ENCODE data around the gene ASPN.

Gene ASPN

GRCh38 chr9:92480291-92480771, 2.0 kb downstream of the ASPN start:
- TF ChIP-seq CTCF (IDR thresholded peaks at IDR 0.05): no peak
- Mint-ChIP-seq H3K36me3 (ENCODE audit: low read depth) (no peaks in the 10 kb centered on the region), H3K4me1 (peaks cover 6% of the 10 kb centered on the region), H3K27me3 (ENCODE audit: low read depth, poor library complexity) (no peaks in the 10 kb centered on the region), H3K27ac (no peak overlapping the region), H3K4me3 (no peak overlapping the region), H3K9me3 (no peaks in the 10 kb centered on the region)
- DNase-seq: no peak

- no peaks in the 10 kb centered on the region for H3K27me3 Mint-ChIP-seq (ENCODE audit: low read depth, poor library complexity)
- no peak for TF ChIP-seq CTCF (IDR thresholded peaks at IDR 0.05)
Measured at GRCh38 chr9:92479346-92479745, 3.0 kb downstream of the ASPN start.

GRCh38 chr9:92478783-92479182, 3.5 kb downstream of the ASPN start:
- Mint-ChIP-seq H3K4me3 (no peak overlapping the region), H3K9me3 (no peaks in the 10 kb centered on the region), H3K27ac (no peak overlapping the region), H3K27me3 (ENCODE audit: low read depth, poor library complexity) (no peaks in the 10 kb centered on the region), H3K36me3 (ENCODE audit: low read depth) (no peaks in the 10 kb centered on the region), H3K4me1 (peaks cover 6% of the 10 kb centered on the region)
- no peak for TF ChIP-seq CTCF (IDR thresholded peaks at IDR 0.05)
- no peak for DNase-seq

More at GRCh38 chr9:92479346-92479745, 3.0 kb downstream of the ASPN start:
- H3K4me3 Mint-ChIP-seq: no peak overlapping the region
- H3K4me1 Mint-ChIP-seq: peaks cover 6% of the 10 kb centered on the region
- H3K36me3 Mint-ChIP-seq (ENCODE audit: low read depth): no peaks in the 10 kb centered on the region
- no peak overlapping the region for H3K27ac Mint-ChIP-seq
- no peaks in the 10 kb centered on the region for H3K9me3 Mint-ChIP-seq
- no peak for DNase-seq

- no peak overlapping the region for H3K27ac Mint-ChIP-seq
- H3K4me1 Mint-ChIP-seq: peaks cover 6% of the 10 kb centered on the region
- TF ChIP-seq CTCF (IDR thresholded peaks at IDR 0.05): no peak
- H3K9me3 Mint-ChIP-seq: no peaks in the 10 kb centered on the region
- no peaks in the 10 kb centered on the region for H3K36me3 Mint-ChIP-seq (ENCODE audit: low read depth)
- no peak for DNase-seq
- H3K4me3 Mint-ChIP-seq: no peak overlapping the region
- H3K27me3 Mint-ChIP-seq (ENCODE audit: low read depth, poor library complexity): no peaks in the 10 kb centered on the region
Measured at GRCh38 chr9:92476962-92477361, 5.3 kb downstream of the ASPN start.

- H3K4me1 Mint-ChIP-seq: no peaks in the 10 kb centered on the region
- H3K27ac Mint-ChIP-seq: no peak overlapping the region
- no peaks in the 10 kb centered on the region for H3K9me3 Mint-ChIP-seq
- no peaks in the 10 kb centered on the region for H3K36me3 Mint-ChIP-seq (ENCODE audit: low read depth)
- DNase-seq: no peak
- TF ChIP-seq CTCF (IDR thresholded peaks at IDR 0.05): no peak
- H3K27me3 Mint-ChIP-seq (ENCODE audit: low read depth, poor library complexity): no peaks in the 10 kb centered on the region
- no peak overlapping the region for H3K4me3 Mint-ChIP-seq
Measured at GRCh38 chr9:92474587-92474986, 7.7 kb downstream of the ASPN start.

- DNase-seq: no peak
- no peak overlapping the region for H3K4me3 Mint-ChIP-seq
- H3K27me3 Mint-ChIP-seq (ENCODE audit: low read depth, poor library complexity): no peaks in the 10 kb centered on the region
- H3K36me3 Mint-ChIP-seq (ENCODE audit: low read depth): no peaks in the 10 kb centered on the region
- H3K27ac Mint-ChIP-seq: no peak overlapping the region
- no peak for TF ChIP-seq CTCF (IDR thresholded peaks at IDR 0.05)
- H3K4me1 Mint-ChIP-seq: no peaks in the 10 kb centered on the region
- H3K9me3 Mint-ChIP-seq: no peaks in the 10 kb centered on the region
Measured at GRCh38 chr9:92468206-92468605, 14.1 kb downstream of the ASPN start.

Data from nephron progenitor cell (in vitro differentiated cells).